SU-DHL-6 (cell line): ENCODE results near the gene KRTAP1-5.
"Not testable (repeated sequence)": the region's sequence is repeated elsewhere in the genome, so short reads cannot be mapped to it uniquely, and the experiment has no call there.

Experiments used
- H2AFZ ChIP-seq: fragments of 200-600 bp; sonication (generic); 2 replicates; pipeline ENCODE4 v1.6.1; 2014; ENCODE audit warnings: low read depth, mild to moderate bottlenecking, moderate library complexity, mixed read lengths, antibody characterized with exemption, low read length; ENCODE audit not compliant: severe bottlenecking
- H3F3A ChIP-seq: fragments of 200-600 bp; shearing (Covaris generic); 2 replicates; pipeline ENCODE4 v1.6.0; 2016; ENCODE audit warnings: antibody characterized with exemption, mild to moderate bottlenecking; ENCODE audit not compliant: insufficient read depth
- H3K27ac ChIP-seq: fragments of 200-600 bp; sonication (generic); 2 replicates; pipeline ENCODE4 v1.5.1; 2016; ENCODE audit warnings: low read depth, mild to moderate bottlenecking, low read length, moderate library complexity, mixed read lengths
- H3K27me3 ChIP-seq: fragments of 200-600 bp; sonication (generic), shearing (Covaris generic); 2 replicates; pipeline ENCODE4 v1.6.0; 2014; ENCODE audit warnings: mild to moderate bottlenecking, low read length
- H3K36me3 ChIP-seq: fragments of 200-600 bp; sonication (generic); 2 replicates; pipeline ENCODE4 v1.6.1; 2014; ENCODE audit warnings: mild to moderate bottlenecking, low read length, mixed read lengths
- H3K4me2 ChIP-seq: fragments of 300-600, 200-600 bp; shearing (Covaris generic), sonication (generic); 2 replicates; pipeline ENCODE4 v1.6.0; 2014; ENCODE audit warnings: low read length, low read depth, mild to moderate bottlenecking; ENCODE audit not compliant: poor library complexity, severe bottlenecking
- H3K4me3 ChIP-seq: fragments of 200-600 bp; sonication (generic); 2 replicates; pipeline ENCODE4 v1.5.1; 2014; ENCODE audit warnings: antibody characterized with exemption, low read length, mild to moderate bottlenecking, mixed read lengths; ENCODE audit not compliant: insufficient read depth, poor library complexity, severe bottlenecking
- H3K79me2 ChIP-seq: fragments of 200-600 bp; sonication (generic); 2 replicates; pipeline ENCODE4 v1.6.1; 2014; ENCODE audit warnings: mild to moderate bottlenecking, low read length, moderate library complexity; ENCODE audit not compliant: insufficient read depth
- H3K9ac ChIP-seq: fragments of 200-600 bp; sonication (generic); 2 replicates; pipeline ENCODE4 v1.7.0; 2014; ENCODE audit warnings: mild to moderate bottlenecking, low read length
- H3K9me2 ChIP-seq: fragments of 200-600 bp; sonication (generic); replicated peaks from 2 replicates; pipeline ENCODE4 v1.6.1; 2014; ENCODE audit warnings: low read length; ENCODE audit not compliant: insufficient read depth
- H3K9me3 ChIP-seq: fragments of 200-600 bp; sonication (generic); 2 replicates; pipeline ENCODE4 v1.6.1; 2014; ENCODE audit warnings: low read length, mixed read lengths; ENCODE audit not compliant: insufficient read depth
- H4K20me1 ChIP-seq: fragments of 200-600 bp; sonication (generic); 2 replicates; pipeline ENCODE4 v1.6.1; 2014; ENCODE audit warnings: low read depth, mild to moderate bottlenecking, antibody characterized with exemption, low read length, moderate library complexity, mixed read lengths
- EZH2phosphoT487 ChIP-seq: fragments of 200-600 bp; sonication (generic), shearing (Covaris generic); conservative IDR thresholded peaks from 2 replicates; pipeline ENCODE4 v1.6.1; 2018; ENCODE audit warnings: mild to moderate bottlenecking, antibody characterized with exemption, low read length, moderate library complexity, mixed read lengths
- TF ChIP-seq, protein P1 (sequence below): fragments of 200-600 bp; sonication (generic); IDR thresholded peaks from one replicate; pipeline ENCODE4 v1.5.1; 2017; ENCODE audit warnings: antibody characterized with exemption, mild to moderate bottlenecking, low read length, moderate library complexity; ENCODE audit not compliant: insufficient read depth, poor library complexity, severe bottlenecking

Gene KRTAP1-5

DNA sequence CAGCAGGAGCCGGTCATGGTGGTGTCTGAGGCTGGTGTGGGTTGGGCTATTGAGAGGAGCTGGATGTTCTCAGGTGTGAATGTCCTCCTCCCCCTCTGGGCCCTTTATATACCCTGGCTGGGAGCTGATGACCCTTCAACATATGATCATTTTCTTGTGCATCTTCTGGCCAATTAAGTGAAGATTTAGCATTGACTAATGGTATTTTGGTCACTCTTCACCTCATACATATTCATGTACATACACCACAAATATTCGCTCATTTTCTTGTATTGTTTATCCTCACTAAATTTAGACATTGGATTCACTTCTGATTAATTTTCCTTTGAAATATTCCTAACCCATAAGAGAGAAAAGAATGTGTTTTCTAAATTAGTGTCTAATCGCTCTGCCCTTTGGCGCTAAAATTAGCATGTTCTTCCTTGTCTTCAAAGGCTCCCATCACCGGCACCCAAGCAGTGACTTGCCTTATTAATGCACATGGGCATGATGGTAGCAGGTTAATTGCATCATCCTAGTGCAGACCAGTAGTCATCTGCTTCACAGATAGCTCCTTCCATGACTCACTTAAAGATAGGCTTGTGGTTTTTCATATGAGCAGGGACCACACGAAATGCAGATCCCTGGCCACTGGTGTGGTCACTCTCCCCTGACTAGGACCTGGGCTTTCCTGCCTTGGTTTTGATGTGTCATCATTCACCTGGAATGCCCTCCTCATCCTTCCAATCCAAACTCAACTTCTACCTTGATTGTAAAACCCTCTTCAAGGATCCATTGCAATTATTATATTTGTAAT is 39.0 kb upstream of the KRTAP1-5 start, which contains the start of gene KRTAP2-4:
KRTAP2-4 (minus strand) TSS at position 51 of the 796 bp plus-strand sequence; CDS start at position 17, 34 bp downstream.
- Histone ChIP-seq H3K27me3 (no peaks in the 10 kb centered on the region), H3K79me2 (no peaks in the 10 kb centered on the region), H4K20me1 (no peaks in the 10 kb centered on the region), H3K4me3 (no peak within 1 kb of the TSS), H3K9me3 (no peaks in the 10 kb centered on the region), H3K9ac (no peak within 1 kb of the TSS), H3K9me2 (no peaks in the 10 kb centered on the region), H3K27ac (no peak within 1 kb of the TSS), H3K36me3 (no peaks in the 10 kb centered on the region), H2AFZ (no peak within 1 kb of the TSS), H3K4me2 (no peak within 1 kb of the TSS), H3F3A (no peaks in the 10 kb centered on the region)
- no peak for TF ChIP-seq EZH2phosphoT487
- TF ChIP-seq, protein P1, sequence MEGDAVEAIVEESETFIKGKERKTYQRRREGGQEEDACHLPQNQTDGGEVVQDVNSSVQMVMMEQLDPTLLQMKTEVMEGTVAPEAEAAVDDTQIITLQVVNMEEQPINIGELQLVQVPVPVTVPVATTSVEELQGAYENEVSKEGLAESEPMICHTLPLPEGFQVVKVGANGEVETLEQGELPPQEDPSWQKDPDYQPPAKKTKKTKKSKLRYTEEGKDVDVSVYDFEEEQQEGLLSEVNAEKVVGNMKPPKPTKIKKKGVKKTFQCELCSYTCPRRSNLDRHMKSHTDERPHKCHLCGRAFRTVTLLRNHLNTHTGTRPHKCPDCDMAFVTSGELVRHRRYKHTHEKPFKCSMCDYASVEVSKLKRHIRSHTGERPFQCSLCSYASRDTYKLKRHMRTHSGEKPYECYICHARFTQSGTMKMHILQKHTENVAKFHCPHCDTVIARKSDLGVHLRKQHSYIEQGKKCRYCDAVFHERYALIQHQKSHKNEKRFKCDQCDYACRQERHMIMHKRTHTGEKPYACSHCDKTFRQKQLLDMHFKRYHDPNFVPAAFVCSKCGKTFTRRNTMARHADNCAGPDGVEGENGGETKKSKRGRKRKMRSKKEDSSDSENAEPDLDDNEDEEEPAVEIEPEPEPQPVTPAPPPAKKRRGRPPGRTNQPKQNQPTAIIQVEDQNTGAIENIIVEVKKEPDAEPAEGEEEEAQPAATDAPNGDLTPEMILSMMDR, result no peak

DNA sequence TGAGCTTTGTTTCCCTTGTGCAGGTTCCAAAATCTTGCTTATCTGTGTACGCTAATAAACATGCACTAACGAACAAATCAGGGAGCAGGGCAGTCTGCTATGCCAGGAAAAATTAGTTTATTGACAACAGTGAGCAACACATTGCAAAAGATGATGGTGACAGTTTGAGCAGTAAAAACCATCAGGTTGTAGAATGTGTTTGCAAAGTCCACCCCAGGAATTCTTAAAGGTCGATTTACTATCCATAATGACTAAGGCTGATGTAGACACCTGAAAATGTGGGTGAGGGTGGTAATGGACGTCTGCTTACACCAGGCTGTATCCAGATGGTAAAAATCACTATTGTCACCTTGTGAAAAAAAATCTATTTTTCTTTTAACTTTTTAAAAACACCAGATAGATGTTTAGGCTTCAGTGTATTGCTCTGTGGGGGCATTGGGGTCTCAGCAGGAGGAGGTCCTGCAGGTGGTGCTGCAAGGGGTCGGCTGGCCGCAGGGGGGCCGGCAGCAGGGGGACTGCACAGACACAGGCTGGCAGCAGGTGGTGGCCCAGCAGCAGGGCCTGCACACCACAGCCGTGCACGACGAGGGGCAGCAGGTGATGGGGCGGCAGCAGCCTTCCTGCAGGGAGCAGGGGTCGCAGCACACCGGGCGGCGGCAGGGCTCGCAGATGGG is 38.1 kb upstream of the KRTAP1-5 start:
- not testable (repeated sequence) for H2AFZ ChIP-seq, H3F3A ChIP-seq, H3K4me3 ChIP-seq, H3K9ac ChIP-seq, H3K36me3 ChIP-seq, H4K20me1 ChIP-seq, H3K79me2 ChIP-seq, H3K4me2 ChIP-seq, H3K27me3 ChIP-seq, H3K9me3 ChIP-seq, H3K27ac ChIP-seq, H3K9me2 ChIP-seq

DNA sequence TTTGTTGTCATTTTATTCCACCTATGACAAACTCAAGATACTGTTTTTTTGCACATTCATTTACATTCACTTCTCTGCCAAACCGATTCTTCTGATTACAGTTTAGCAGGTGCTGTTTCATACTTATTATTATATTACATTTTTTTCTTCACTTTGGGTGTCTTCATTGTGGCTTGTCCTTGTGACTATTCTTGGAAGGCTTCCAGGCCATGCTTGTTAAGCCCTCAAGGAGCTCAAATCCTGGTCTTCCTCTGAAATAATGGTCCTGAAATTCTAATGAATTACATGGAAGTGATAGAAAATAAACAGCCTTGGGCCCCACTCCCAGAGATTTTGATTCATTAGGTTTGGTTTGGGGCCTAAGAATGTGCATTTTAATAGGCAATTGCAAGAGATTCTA is 37.3 kb upstream of the KRTAP1-5 start:
- H4K20me1 ChIP-seq, result no peaks in the 10 kb centered on the region
- no peaks in the 10 kb centered on the region for H3F3A ChIP-seq
- H3K9me2 ChIP-seq, result no peaks in the 10 kb centered on the region
- H3K9me3 ChIP-seq, result no peaks in the 10 kb centered on the region
- H3K27me3 ChIP-seq, result no peaks in the 10 kb centered on the region
- H3K4me3 ChIP-seq, result no peak overlapping the region
- no peaks in the 10 kb centered on the region for H3K36me3 ChIP-seq
- H3K27ac ChIP-seq, result no peak overlapping the region
- TF ChIP-seq, protein P1, result no peak
- no peak for TF ChIP-seq EZH2phosphoT487
- no peaks in the 10 kb centered on the region for H3K79me2 ChIP-seq
- no peak overlapping the region for H3K4me2 ChIP-seq
- no peak overlapping the region for H2AFZ ChIP-seq
- H3K9ac ChIP-seq, result no peak overlapping the region

DNA sequence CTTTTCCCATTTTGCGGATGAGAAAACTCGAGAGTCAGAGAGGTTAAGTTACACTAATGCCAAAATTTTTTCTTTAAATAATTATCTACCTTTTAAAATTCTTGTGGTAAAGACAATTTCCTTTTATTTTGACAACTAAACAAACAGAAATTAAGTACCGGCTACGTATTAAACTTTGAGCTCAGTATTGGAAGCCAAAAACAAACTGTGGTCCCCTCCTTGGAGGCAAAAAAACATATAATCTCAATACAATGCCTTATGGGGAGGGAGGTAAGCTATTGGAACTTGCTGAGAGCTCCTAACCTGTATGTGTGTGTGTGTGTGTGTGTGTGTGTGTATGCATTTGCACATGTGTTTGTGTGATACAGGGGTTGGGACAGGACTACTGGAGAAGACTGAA is 36.4 kb upstream of the KRTAP1-5 start:
- Histone ChIP-seq H3K79me2 (no peaks in the 10 kb centered on the region), H3K9me2 (no peaks in the 10 kb centered on the region), H3K9me3 (no peaks in the 10 kb centered on the region), H3K4me2 (no peak overlapping the region), H3F3A (no peaks in the 10 kb centered on the region), H2AFZ (no peak overlapping the region), H3K36me3 (no peaks in the 10 kb centered on the region), H3K27me3 (no peaks in the 10 kb centered on the region), H3K9ac (no peak overlapping the region), H4K20me1 (no peaks in the 10 kb centered on the region), H3K4me3 (no peak overlapping the region), H3K27ac (no peak overlapping the region)
- TF ChIP-seq, protein P1, result no peak
- no peak for TF ChIP-seq EZH2phosphoT487
